HepG2 (cell line): ENCODE measurements around the gene TULP4. TPM values are rescaled to one million over a fixed set of nuclear protein-coding genes. Genes with fewer than 3 reads are reported as not detected.

Source experiments
- ATAC-seq: fragments of 200-7000 bp; cut with Tn5 transposase; 3 replicates; pipeline ENCODE4 v1.9.1; 2020; ENCODE audit warnings: mild to moderate bottlenecking, moderate library complexity
- BruUV-seq: library from RNA; stranded (reverse); fragments of 400-500 nt; replicated peaks from 2 replicates; lab custom pipeline; 2021; lab: Mats Ljungman, UMichigan
- CTCF ChIA-PET: fragments of 300-600 bp; formaldehyde crosslinking; extraction: SDS; loops from one replicate; lab custom pipeline; 2021; ENCODE audit warnings: low total read pairs, inconsistent platforms, low intra/inter-chr PET ratio; lab: Yijun Ruan, JAX
- POLR2A ChIA-PET: fragments of 350-600 bp; sonication (Branson Sonifier 250); formaldehyde crosslinking; loops from one replicate; lab custom pipeline; 2020; ENCODE audit warnings: antibody characterized with exemption, inconsistent platforms; lab: Yijun Ruan, JAX
- DNase-seq: peaks from one replicate; pipeline ENCODE4 v3.0.0-alpha.2; 2015; ENCODE audit warnings: low spot score
- FAIRE-seq: peaks from 3 replicates; lab custom pipeline; 2011; peaks lifted over from hg19 to GRCh38; lab: Jason Lieb, UNC
- H2AFZ ChIP-seq: one replicate; pipeline ENCODE4 v1.6.1; 2011; ENCODE audit warnings: low read length, inconsistent platforms
- H3K27ac ChIP-seq: fragments of 300-600 bp; 3 replicates; pipeline ENCODE4 v1.8.0; 2011; ENCODE audit warnings: mixed run types, mild to moderate bottlenecking, mixed read lengths, low read length, inconsistent platforms; ENCODE audit not compliant: insufficient read depth; ENCODE audit errors: extremely low read length
- H3K27me3 ChIP-seq, 2 experiments: fragments of 200-600 bp in 1 of 2; 2 replicates in 1 of 2; 3 replicates in 1 of 2; pipeline versions ENCODE4 v1.6.0 to v1.8.0; 2011; ENCODE audit warnings: low read length in 2 of 2, mild to moderate bottlenecking in 2 of 2, moderate library complexity in 2 of 2, inconsistent platforms in 1 of 2; ENCODE audit not compliant: insufficient read depth in 2 of 2, control insufficient read depth in 1 of 2
- H3K36me3 ChIP-seq, 2 experiments: fragments of 200-600 bp in 1 of 2; replicated peaks in 1 of 2; 2 replicates in 1 of 2; 3 replicates in 1 of 2; pipeline versions ENCODE4 v1.5.1 to v1.8.0; 2011; ENCODE audit warnings: low read length in 2 of 2, inconsistent platforms in 1 of 2; ENCODE audit not compliant: insufficient read depth in 2 of 2, control insufficient read depth in 1 of 2
- H3K4me1 ChIP-seq: 2 replicates; pipeline ENCODE4 v1.5.1; 2012; ENCODE audit warnings: low read length, inconsistent platforms; ENCODE audit not compliant: insufficient read depth
- H3K4me2 ChIP-seq: 2 replicates; pipeline ENCODE4 v1.6.0; 2011; ENCODE audit warnings: low read depth, low read length, inconsistent platforms
- H3K4me3 ChIP-seq, 3 experiments: fragments of 200-600 bp in 1 of 3; sonication (generic), shearing (Covaris generic) in 1 of 3; replicated peaks in 1 of 3; 2 replicates each; pipeline ENCODE4 v1.5.1; 2011 to 2016; ENCODE audit warnings: low read length in 3 of 3, inconsistent platforms in 2 of 3, low read depth in 2 of 3, mild to moderate bottlenecking in 2 of 3, control low read depth in 1 of 3, mixed read lengths in 1 of 3; ENCODE audit not compliant: insufficient read depth in 1 of 3
- H3K79me2 ChIP-seq: one replicate; pipeline ENCODE4 v1.6.1; 2011; ENCODE audit warnings: low read length, inconsistent platforms; ENCODE audit not compliant: insufficient read depth
- H3K9ac ChIP-seq: 2 replicates; pipeline ENCODE4 v1.6.0; 2011; ENCODE audit warnings: mild to moderate bottlenecking, low read depth, low read length, inconsistent platforms; ENCODE audit not compliant: insufficient read depth
- H3K9me3 ChIP-seq: 2 replicates; pipeline ENCODE4 v1.5.1; 2012; ENCODE audit warnings: mild to moderate bottlenecking, low read length
- H4K20me1 ChIP-seq: 2 replicates; pipeline ENCODE4 v1.6.0; 2011; ENCODE audit warnings: inconsistent platforms, mild to moderate bottlenecking, low read length, moderate library complexity; ENCODE audit not compliant: insufficient read depth
- MEIS2 ChIP-seq: sonication (generic); formaldehyde crosslinking; IDR thresholded peaks from 2 replicates; pipeline ENCODE4 v1.9.0; 2021; ENCODE audit warnings: mild to moderate bottlenecking, missing genetic modification reagents
- RBM22 ChIP-seq: fragments of 200-400 bp; formaldehyde crosslinking; optimal IDR thresholded peaks from 2 replicates; pipeline ENCODE3; 2017; ENCODE audit warnings: mild to moderate bottlenecking, low read length, moderate library complexity
- RBM39 ChIP-seq: fragments of 200-400 bp; formaldehyde crosslinking; IDR thresholded peaks from one replicate; pipeline ENCODE4 v1.6.1; 2018; ENCODE audit warnings: antibody characterized with exemption, mild to moderate bottlenecking, low read depth, low read length; ENCODE audit not compliant: poor library complexity, severe bottlenecking
- XBP1 ChIP-seq: sonication (generic); formaldehyde crosslinking; IDR thresholded peaks from 2 replicates; pipeline ENCODE4 v1.5.0; 2020; ENCODE audit warnings: missing genetic modification reagents
- ZNF143 ChIP-seq: sonication (generic); formaldehyde crosslinking; IDR thresholded peaks from 2 replicates; pipeline ENCODE4 v1.4.0; 2020; ENCODE audit warnings: missing genetic modification reagents
- ZNF235 ChIP-seq: sonication (generic); formaldehyde crosslinking; IDR thresholded peaks from 2 replicates; pipeline ENCODE4 v1.8.1; 2023; ENCODE audit warnings: mild to moderate bottlenecking, missing genetic modification reagents, borderline replicate concordance
- ZNF326 ChIP-seq: sonication (generic); formaldehyde crosslinking; IDR thresholded peaks from 2 replicates; pipeline ENCODE4 v1.4.0; 2020; ENCODE audit warnings: missing genetic modification reagents, borderline replicate concordance
- ZNF367 ChIP-seq: sonication (generic); formaldehyde crosslinking; IDR thresholded peaks from 2 replicates; pipeline ENCODE4 v1.4.0; 2020; ENCODE audit warnings: missing genetic modification reagents, borderline replicate concordance
- ZNF652 ChIP-seq: IDR thresholded peaks from 2 replicates; pipeline ENCODE4 v1.6.1; 2016; ENCODE audit warnings: low read depth, borderline replicate concordance
- WGBS: methylation state at CpG from one replicate; pipeline ENCODE4 v1.1.6; 2017; ENCODE audit warnings: low lambda C conversion rate; 5-methylcytosine and 5-hydroxymethylcytosine counted together
- in situ Hi-C: cut with HindIII; loops from 2 replicates; pipeline ENCODE4 v1.10.0; 2017; ENCODE audit warnings: low pct_unique_long_range_greater_than_20kb; ENCODE audit not compliant: extremely low pct_ligation_motif_present
- intact Hi-C: fragments of 100-400 bp; cut with micrococcal nuclease; formaldehyde crosslinking; loops from one replicate; pipeline ENCODE4 v1.10.0; 2022; ENCODE audit not compliant: unreplicated experiment
- polyA plus RNA-seq, 8 experiments: library from polyadenylated mRNA; depleted of rRNA in 3 of 8; stranded (reverse) in 7 of 8; unstranded in 1 of 8; fragments of >200 nt; fragmentation: Illumina TruSeq in 4 of 8; extraction: Trizol in 4 of 8; gene quantifications; 2 replicates each; pipeline versions ENCODE4 v1.2.1 to v1.2.3, GENCODE V29; 2011 to 2016; ENCODE audit warnings: low read depth in 4 of 8, missing spikeins in 1 of 8, mixed read lengths in 1 of 8; ENCODE audit not compliant: insufficient read depth in 1 of 8
- total RNA-seq, 5 experiments: library from RNA; depleted of rRNA; stranded (reverse); fragments of >200 nt; fragmentation: Illumina TruSeq; extraction: Trizol; gene quantifications; 2 replicates each; pipeline ENCODE4 v1.2.3, GENCODE V29; 2016; ENCODE audit warnings: low read depth in 1 of 5
- TF ChIP-seq, protein P1 (sequence below): IDR thresholded peaks from 2 replicates; pipeline ENCODE4 v1.6.1; 2016; ENCODE audit warnings: low read depth

TULP4 gene
- total and polyA plus RNA-seq, 2 of the 13 experiments (the other 11 are each of a cell fraction or from before 2014, with no cell fraction given) = 21.1 to 122 TPM

GRCh38 chr6:158284876-158285655, 27.2 kb upstream of the TULP4 start:
- CTCF ChIA-PET = no interaction called here

GRCh38 chr6:158285656-158286021, 26.6 kb upstream of the TULP4 start:
- H3K4me1 ChIP-seq = 0 out of 2 replicates have a peak, but pooled peaks cover 4% of the 10 kb centered on the region
- no peak overlapping the region for H3K4me3 ChIP-seq
- no peak overlapping the region for H3K27ac ChIP-seq
- in situ Hi-C loops (no loop called here), intact Hi-C loops (no loop called here)
- no peak overlapping the region for H3K9ac ChIP-seq
- H3K27me3 ChIP-seq = no peaks in the 10 kb centered on the region
- peaks cover 2 to 28% of the 10 kb centered on the region in 2 experiments for H3K36me3 ChIP-seq
- BruUV-seq = no TSS peak
- no peak overlapping the region for H2AFZ ChIP-seq
- ATAC-seq = no peak
- no peak for TF ChIP-seq ZNF367 (CRISPR knock-in tag)
- no peak for TF ChIP-seq RBM39
- TF ChIP-seq RBM22 = peak; percentile 38
- no peak for TF ChIP-seq ZNF326 (CRISPR knock-in tag)
- peaks cover 65% of the 10 kb centered on the region for H3K79me2 ChIP-seq
- H4K20me1 ChIP-seq = no peaks in the 10 kb centered on the region
- DNase-seq = no peak
- FAIRE-seq = no peak
- POLR2A ChIA-PET = no interaction called here
- CTCF ChIA-PET = no interaction called here
- no peak overlapping the region for H3K4me2 ChIP-seq
- H3K9me3 ChIP-seq = no peaks in the 10 kb centered on the region
- 94% methylated on average over 5 of the region's 5 CpGs for WGBS

More at GRCh38 chr6:158284876-158285655, 27.2 kb upstream of the TULP4 start:
- BruUV-seq = no TSS peak
- WGBS = 98% methylated on average over 6 of the region's 6 CpGs
- in situ Hi-C loops (no loop called here), intact Hi-C loops (no loop called here)
- Histone ChIP-seq H3K9ac (no peak overlapping the region), H3K27ac (no peak overlapping the region), H3K27me3 (no peaks in the 10 kb centered on the region), H2AFZ (no peak overlapping the region), H3K4me3 (no peak overlapping the region), H3K4me1 (no peaks in the 10 kb centered on the region), H3K79me2 (peaks cover 65% of the 10 kb centered on the region), H3K9me3 (no peaks in the 10 kb centered on the region), H3K4me2 (no peak overlapping the region), H4K20me1 (no peaks in the 10 kb centered on the region), H3K36me3 (peaks cover 2 to 28% of the 10 kb centered on the region in 2 experiments)
- POLR2A ChIA-PET = no interaction called here
- ATAC-seq (no peak), FAIRE-seq (no peak), DNase-seq (no peak)
- no peak for TF ChIP-seq ZNF143 (CRISPR knock-in tag)
- TF ChIP-seq XBP1 (CRISPR knock-in tag) = no peak
- TF ChIP-seq, protein P1, sequence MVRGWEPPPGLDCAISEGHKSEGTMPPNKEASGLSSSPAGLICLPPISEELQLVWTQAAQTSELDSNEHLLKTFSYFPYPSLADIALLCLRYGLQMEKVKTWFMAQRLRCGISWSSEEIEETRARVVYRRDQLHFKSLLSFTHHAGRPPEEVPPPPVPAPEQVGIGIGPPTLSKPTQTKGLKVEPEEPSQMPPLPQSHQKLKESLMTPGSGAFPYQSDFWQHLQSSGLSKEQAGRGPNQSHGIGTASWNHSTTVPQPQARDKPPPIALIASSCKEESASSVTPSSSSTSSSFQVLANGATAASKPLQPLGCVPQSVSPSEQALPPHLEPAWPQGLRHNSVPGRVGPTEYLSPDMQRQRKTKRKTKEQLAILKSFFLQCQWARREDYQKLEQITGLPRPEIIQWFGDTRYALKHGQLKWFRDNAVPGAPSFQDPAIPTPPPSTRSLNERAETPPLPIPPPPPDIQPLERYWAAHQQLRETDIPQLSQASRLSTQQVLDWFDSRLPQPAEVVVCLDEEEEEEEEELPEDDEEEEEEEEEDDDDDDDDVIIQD (CRISPR knock-in tag) = no peak
- TF ChIP-seq ZNF652 (CRISPR knock-in tag) = no peak
- TF ChIP-seq MEIS2 (CRISPR knock-in tag) = no peak
- TF ChIP-seq ZNF235 (CRISPR knock-in tag) = no peak
